OCI-LY1 (cell line): Measurements from ENCODE around the gene DUXB.

Experiments used
- CTCF ChIP-seq: fragments of 200-600 bp; sonication (generic), shearing (Covaris generic); IDR thresholded peaks from 2 replicates; pipeline ENCODE4 v1.5.1; 2017; ENCODE audit warnings: mild to moderate bottlenecking, antibody characterized with exemption, low read length, moderate library complexity, mixed read lengths
- EZH2 ChIP-seq: fragments of 200-600 bp; sonication (generic), shearing (Covaris generic); IDR thresholded peaks from 2 replicates; pipeline ENCODE4 v1.8.0; 2017; ENCODE audit warnings: borderline replicate concordance, mixed run types, mild to moderate bottlenecking, antibody characterized with exemption, low read length, moderate library complexity, mixed read lengths

- no peak for TF ChIP-seq CTCF
- no peak for TF ChIP-seq EZH2
Measured at GRCh38 chr16:75647112-75647491, 54.2 kb downstream of the DUXB start.
